Measurements from ENCODE around the gene THRSP.

Gene THRSP

GRCh38 chr11:78110830-78111229 is 47.2 kb downstream of the THRSP start:
- TF ChIP-seq CTCF (IDR thresholded peaks at IDR 0.05; ENCODE audit: low read depth, low read length, missing control alignments): no peak
- DNase-seq (ENCODE audit: extremely low read depth, low read depth): no peak
- no peak overlapping the region for H3K4me3 ChIP-seq (replicated peaks; ENCODE audit: low read depth, low read length)

DNA sequence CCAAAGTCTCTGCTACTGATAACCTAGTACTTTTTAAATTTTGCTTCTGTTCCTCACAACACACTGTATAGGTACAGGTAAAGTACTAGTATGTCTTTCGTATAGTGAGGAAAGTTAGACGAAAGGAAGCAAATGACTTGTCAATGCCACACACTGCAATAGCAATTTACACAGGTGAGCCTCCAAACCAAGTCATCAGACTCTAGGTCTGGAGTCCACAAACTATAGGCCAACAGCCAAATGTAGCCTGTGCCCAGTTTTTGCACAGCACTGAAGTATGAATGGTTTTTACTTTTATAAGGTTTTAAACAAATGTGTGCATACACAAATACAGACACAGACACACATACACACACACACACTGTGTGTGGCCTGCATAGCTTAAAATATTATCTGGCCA is 47.6 kb downstream of the THRSP start:
- no peak overlapping the region for H3K4me3 ChIP-seq (replicated peaks; ENCODE audit: low read depth, low read length)
- TF ChIP-seq CTCF (IDR thresholded peaks at IDR 0.05; ENCODE audit: low read depth, low read length, missing control alignments): no peak
- no peak for DNase-seq (ENCODE audit: extremely low read depth, low read depth)

DNA sequence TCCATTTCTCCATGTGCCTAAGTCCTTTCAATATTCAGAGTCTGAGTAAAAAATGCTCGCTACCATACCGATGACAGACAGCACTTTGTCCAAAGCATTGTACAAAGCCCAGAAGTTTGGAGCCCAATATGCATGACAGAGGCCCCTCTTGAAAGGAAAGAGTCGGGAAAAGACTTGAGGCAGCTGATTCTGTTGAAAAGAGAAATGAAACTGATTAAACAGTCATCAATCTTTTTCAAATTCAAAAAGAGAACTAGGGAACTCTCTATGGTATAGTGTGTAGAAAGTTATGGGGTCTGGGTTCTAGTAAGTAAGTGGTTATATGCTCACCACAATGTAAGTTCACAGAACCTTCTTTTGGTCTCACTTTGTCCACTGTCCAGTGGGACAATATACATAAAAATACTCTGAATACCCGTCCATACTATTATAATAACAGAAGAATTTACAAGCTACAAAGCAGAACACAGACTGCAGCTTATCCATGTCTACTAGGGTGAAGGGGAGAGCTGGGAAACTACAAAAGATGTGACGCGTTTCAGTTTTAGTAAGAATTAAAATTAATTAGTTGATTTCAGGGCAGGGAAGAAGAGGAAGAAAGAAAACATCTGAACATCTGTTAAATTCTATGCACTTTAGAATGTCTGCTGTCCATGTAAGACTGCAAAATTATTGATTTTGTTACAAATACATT is 49.1 kb downstream of the THRSP start:
- H3K4me3 ChIP-seq (replicated peaks; ENCODE audit: low read depth, low read length): no peak overlapping the region
- DNase-seq (ENCODE audit: extremely low read depth, low read depth): no peak
- no peak for TF ChIP-seq CTCF (IDR thresholded peaks at IDR 0.05; ENCODE audit: low read depth, low read length, missing control alignments)

All from HFF-Myc (cell line).